Esophagus squamous epithelium (tissue), 5 donors: ENCODE data around the gene CPNE5. TPM values are rescaled to one million over a fixed set of nuclear protein-coding genes. Genes with fewer than 3 reads are reported as not detected.

ENCODE experiments used
- DNase-seq: peaks from one replicate; lab custom pipeline; 2025; lab: John Stamatoyannopoulos, UW
- H3K27ac ChIP-seq, 4 donors: fragments of 200-600 bp; sonication (generic); one replicate each; pipeline ENCODE4 v1.5.1; 2016 to 2019; ENCODE audit warnings: mild to moderate bottlenecking in 1 of 4
- H3K27me3 ChIP-seq, 4 donors: fragments of 200-600 bp; sonication (generic); 1 replicate in 3 of 4; 2 replicates in 1 of 4; pipeline versions ENCODE4 v1.5.1 to v1.6.0; 2017 to 2021; ENCODE audit warnings: antibody characterized with exemption in 1 of 4
- H3K36me3 ChIP-seq, 3 donors: fragments of 200-600 bp; sonication (generic); one replicate each; pipeline ENCODE4 v1.5.1; 2016 to 2019
- H3K4me1 ChIP-seq, 3 donors: fragments of 200-600 bp; sonication (generic); one replicate each; pipeline ENCODE4 v1.5.1; 2017 to 2019
- H3K4me3 ChIP-seq, 4 donors: fragments of 200-600 bp; sonication (generic); 1 replicate in 3 of 4; 2 replicates in 1 of 4; pipeline ENCODE4 v1.5.1; 2016 to 2019; ENCODE audit warnings: mild to moderate bottlenecking in 2 of 4, moderate library complexity in 1 of 4
- H3K9me3 ChIP-seq, 3 donors: fragments of 200-600 bp; sonication (generic); one replicate each; pipeline ENCODE4 v1.5.1; 2016 to 2019
- POLR2A ChIP-seq, 4 donors: fragments of 450-650 bp; IDR thresholded peaks; one replicate each; pipeline ENCODE4 v1.6.1; 2017; ENCODE audit warnings: antibody characterized with exemption in 4 of 4, mild to moderate bottlenecking in 4 of 4, moderate library complexity in 3 of 4
- WGBS, 2 donors: methylation state at CpG; one replicate each; pipeline ENCODE4 v1.1.5; 2018; 5-methylcytosine and 5-hydroxymethylcytosine counted together
- intact Hi-C: fragments of 100-400 bp; cut with DNase I; formaldehyde crosslinking; loops from one replicate; pipeline ENCODE4 v1.15.0; 2022
- total RNA-seq, 4 donors: library from RNA; depleted of rRNA; stranded (reverse); fragments of >200 nt; gene quantifications; one replicate each; pipeline ENCODE4 v1.1.0, GENCODE V29; 2016
- TF ChIP-seq, protein P1 (sequence below), 6 experiments: fragments of 450-650 bp in 4 of 6; fragments of 200-600 bp in 2 of 6; sonication (generic) in 2 of 6; IDR thresholded peaks; one replicate each; pipeline ENCODE4 v1.5.1; 2016 to 2019; ENCODE audit warnings: antibody characterized with exemption in 6 of 6, mild to moderate bottlenecking in 4 of 6, moderate library complexity in 4 of 6
- donor health status: DM: yes; HTN: yes; CAD: no.

The CPNE5 gene
- total RNA-seq, 4 donors from 2014 or later: 1.2 to 2.5 (median 1.5) TPM

DNA sequence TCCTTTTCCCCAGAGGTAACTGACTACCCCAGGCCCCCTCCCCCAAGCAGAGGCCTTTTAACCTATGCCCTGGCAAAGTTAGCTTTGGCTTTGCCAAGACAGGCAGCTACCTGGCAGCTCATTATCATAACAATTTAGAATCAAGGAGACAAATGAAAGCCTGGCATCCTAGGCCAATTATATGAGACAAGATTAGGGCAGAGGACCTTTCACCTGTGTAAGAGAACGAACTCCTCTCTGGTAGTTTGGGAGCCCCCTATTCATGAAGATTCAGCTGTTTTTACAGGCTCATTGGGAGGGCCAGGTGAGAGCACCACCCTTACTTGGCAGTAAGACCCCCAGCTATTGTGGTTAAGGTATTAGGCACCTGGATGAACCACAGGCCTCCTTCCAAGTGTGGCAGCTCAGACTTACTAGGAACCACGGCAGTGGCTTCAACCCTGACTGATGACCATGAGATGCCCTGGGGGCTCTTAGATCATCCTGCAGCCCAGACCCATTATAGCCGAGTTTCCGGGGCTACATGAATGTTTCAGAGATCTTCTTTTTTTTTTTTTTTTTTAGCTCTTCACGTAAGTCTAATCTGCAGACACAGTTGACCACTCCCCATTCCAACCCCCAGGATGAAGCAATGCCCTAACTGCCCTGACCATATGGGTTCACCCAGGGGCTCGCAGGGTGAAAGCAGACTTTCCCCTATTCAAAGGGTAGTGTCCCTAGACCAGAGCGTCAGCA is 85.4 kb downstream of the CPNE5 start:
- TF ChIP-seq, protein P1, sequence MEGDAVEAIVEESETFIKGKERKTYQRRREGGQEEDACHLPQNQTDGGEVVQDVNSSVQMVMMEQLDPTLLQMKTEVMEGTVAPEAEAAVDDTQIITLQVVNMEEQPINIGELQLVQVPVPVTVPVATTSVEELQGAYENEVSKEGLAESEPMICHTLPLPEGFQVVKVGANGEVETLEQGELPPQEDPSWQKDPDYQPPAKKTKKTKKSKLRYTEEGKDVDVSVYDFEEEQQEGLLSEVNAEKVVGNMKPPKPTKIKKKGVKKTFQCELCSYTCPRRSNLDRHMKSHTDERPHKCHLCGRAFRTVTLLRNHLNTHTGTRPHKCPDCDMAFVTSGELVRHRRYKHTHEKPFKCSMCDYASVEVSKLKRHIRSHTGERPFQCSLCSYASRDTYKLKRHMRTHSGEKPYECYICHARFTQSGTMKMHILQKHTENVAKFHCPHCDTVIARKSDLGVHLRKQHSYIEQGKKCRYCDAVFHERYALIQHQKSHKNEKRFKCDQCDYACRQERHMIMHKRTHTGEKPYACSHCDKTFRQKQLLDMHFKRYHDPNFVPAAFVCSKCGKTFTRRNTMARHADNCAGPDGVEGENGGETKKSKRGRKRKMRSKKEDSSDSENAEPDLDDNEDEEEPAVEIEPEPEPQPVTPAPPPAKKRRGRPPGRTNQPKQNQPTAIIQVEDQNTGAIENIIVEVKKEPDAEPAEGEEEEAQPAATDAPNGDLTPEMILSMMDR (IDR thresholded peaks at IDR 0.05): no peak
- TF ChIP-seq POLR2A (IDR thresholded peaks at IDR 0.05): no peak
- 54 to 71% methylated on average over 4 to 7 of the region's 7 CpGs for WGBS, 2 donors
- H3K36me3 ChIP-seq: no peaks in the 10 kb centered on the region
- no peaks in the 10 kb centered on the region for H3K27me3 ChIP-seq
- peaks cover 0 to 3% (median 0%) of the 10 kb centered on the region in 3 donors for H3K9me3 ChIP-seq
- peaks cover 49 to 89% (median 55%) of the 10 kb centered on the region in 3 donors for H3K4me1 ChIP-seq
- no peak overlapping the region for H3K4me3 ChIP-seq
- H3K27ac ChIP-seq: peak overlapping the region; percentile 78 to 91 (median 82)
- intact Hi-C loops: loop anchor here (10.0 kb wide), 1 partner anchor 139 kb away; no protein-coding TSS in a partner anchor
- DNase-seq: no peak

DNA sequence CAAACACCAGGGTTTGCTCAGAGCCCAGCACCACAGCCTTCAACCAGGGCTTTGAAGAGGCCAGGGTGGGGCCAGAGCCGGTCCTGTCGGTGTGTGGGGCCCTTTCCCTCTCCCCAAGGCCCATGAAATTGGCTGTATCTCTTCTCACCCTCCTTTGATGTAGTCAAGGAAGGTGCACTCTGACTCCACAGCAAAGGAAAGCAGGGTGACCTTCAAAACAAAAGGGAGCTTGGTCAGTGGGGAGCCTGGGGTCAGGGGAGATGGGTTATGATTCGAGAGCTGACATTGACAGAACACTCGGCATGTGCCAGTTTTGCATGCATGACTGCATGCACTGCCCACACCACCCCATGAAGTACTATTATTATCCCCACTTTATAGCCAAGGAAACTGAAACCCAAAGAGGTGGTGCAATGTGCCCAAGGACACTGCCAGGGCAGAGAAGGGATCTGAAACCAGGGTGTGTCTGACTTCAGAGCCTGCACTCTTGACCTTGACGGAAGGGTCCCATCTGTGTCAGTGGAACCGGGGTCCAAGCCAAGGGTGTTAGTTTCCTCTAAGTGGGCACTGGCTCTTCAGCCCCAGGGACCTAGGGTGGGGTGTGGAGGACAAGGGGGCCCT is 86.2 kb downstream of the CPNE5 start:
- TF ChIP-seq POLR2A (IDR thresholded peaks at IDR 0.05): no peak
- TF ChIP-seq, protein P1 (IDR thresholded peaks at IDR 0.05): no peak
- Histone ChIP-seq H3K4me3 (no peak overlapping the region), H3K36me3 (no peaks in the 10 kb centered on the region), H3K4me1 (peaks cover 46 to 84% (median 52%) of the 10 kb centered on the region in 3 donors), H3K27ac (peak overlapping the region; percentile 78 to 91 (median 82)), H3K27me3 (no peaks in the 10 kb centered on the region), H3K9me3 (peaks cover 0 to 9% (median 0%) of the 10 kb centered on the region in 3 donors)
- intact Hi-C loops: loop anchor here (10.0 kb wide), 1 partner anchor 138 kb away; no protein-coding TSS in a partner anchor
- 39 to 47% methylated on average over 4 of the region's 6 CpGs for WGBS, 2 donors
- DNase-seq: no peak

DNA sequence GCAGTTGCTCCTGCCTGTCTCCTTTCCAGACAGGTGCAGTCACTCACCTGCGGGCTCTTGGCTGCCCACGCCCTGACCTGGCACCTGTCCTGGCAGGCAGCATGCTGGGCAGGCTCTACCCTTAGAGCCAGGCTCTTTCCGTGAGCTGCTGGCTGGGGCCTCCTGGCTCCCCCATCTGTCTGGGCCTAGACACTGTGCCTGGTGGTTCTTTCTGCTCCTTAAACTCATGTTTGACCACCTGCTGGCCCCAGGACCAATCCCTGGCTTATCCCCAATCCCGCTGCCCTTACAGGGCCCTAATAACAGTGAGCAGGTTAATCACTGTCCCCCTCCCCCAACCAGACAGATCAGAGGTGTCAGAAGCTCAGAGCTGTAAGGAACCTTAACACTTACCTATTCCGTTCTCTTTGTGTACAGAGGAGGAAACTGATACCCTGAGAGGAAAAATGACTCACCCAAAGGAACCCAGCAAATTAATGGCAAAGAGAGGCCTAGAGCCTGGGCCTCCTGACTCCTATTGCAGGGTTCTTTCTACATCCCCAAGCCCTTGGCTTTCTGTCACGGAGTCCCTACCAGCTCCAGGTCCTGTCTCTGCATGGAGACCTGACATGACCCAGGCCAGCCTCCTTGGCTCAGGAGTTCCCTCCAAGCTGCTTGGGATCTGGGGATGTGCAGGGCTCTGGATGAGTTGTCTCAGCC is 86.9 kb downstream of the CPNE5 start:
- Histone ChIP-seq H3K4me3 (no peak overlapping the region), H3K27me3 (no peaks in the 10 kb centered on the region), H3K36me3 (no peaks in the 10 kb centered on the region), H3K4me1 (peaks cover 46 to 77% (median 51%) of the 10 kb centered on the region in 3 donors), H3K9me3 (peaks cover 0 to 9% (median 0%) of the 10 kb centered on the region in 3 donors), H3K27ac (peak overlapping the region; percentile 78 to 91 (median 82))
- intact Hi-C loops: loop anchor here (10.0 kb wide), 1 partner anchor 138 kb away; no protein-coding TSS in a partner anchor
- no peak for TF ChIP-seq POLR2A (IDR thresholded peaks at IDR 0.05)
- TF ChIP-seq, protein P1 (IDR thresholded peaks at IDR 0.05): no peak
- DNase-seq: no peak
- WGBS, 2 donors: 50 to 65% methylated on average over 1 to 2 of the region's 6 CpGs

DNA sequence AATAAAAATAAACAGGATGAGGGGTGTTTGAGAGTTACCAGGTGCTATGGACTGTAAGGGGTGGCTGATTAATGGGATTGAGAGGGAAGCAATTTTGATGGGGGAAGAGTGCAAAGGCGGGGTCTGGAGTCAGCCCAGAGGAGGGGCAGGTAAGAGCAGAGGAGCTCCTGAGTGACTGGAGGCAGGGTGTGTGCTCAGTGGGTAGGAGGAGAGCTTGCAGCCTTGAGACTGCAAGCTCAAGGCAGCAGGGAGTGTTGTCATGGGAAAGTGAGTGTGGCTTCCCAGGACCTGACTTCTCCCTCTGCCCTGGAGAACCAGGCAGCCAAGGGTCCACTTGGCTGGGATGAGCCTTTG is 87.4 kb downstream of the CPNE5 start:
- peaks cover 46 to 72% (median 46%) of the 10 kb centered on the region in 3 donors for H3K4me1 ChIP-seq
- no peak for TF ChIP-seq POLR2A (IDR thresholded peaks at IDR 0.05)
- TF ChIP-seq, protein P1 (IDR thresholded peaks at IDR 0.05): no peak
- intact Hi-C loops: loop anchor here (10.0 kb wide), 1 partner anchor 137 kb away; no protein-coding TSS in a partner anchor
- peaks cover 0 to 9% (median 0%) of the 10 kb centered on the region in 3 donors for H3K9me3 ChIP-seq
- peak overlapping the region; percentile 78 to 91 (median 82) for H3K27ac ChIP-seq
- no peaks in the 10 kb centered on the region for H3K27me3 ChIP-seq
- no peak overlapping the region for H3K4me3 ChIP-seq
- 32 to 50% methylated on average over 1 of the region's 1 CpG for WGBS, 2 donors
- DNase-seq: no peak
- no peaks in the 10 kb centered on the region for H3K36me3 ChIP-seq
